ENCODE results near the gene SLC25A30.
A peak's percentile ranks its signal among the peaks of the same experiment; 100 is the strongest.
"Not testable (repeated sequence)": the region's sequence is repeated elsewhere in the genome, so short reads cannot be mapped to it uniquely, and the experiment has no call there.

Gene SLC25A30

GRCh38 chr13:45391128-45391527 is 27.0 kb downstream of the SLC25A30 start:
- not testable (repeated sequence) for DNase-seq

- DNase-seq, result not testable (repeated sequence)
These were observed 27.8 kb downstream of the SLC25A30 start for GRCh38 chr13:45390348-45390747.

GRCh38 chr13:45388664-45389063 is 29.5 kb downstream of the SLC25A30 start:
- DNase-seq, result no peak

GRCh38 chr13:45386892-45387575 is 31.1 kb downstream of the SLC25A30 start:
- DNase-seq, result not testable (repeated sequence)

GRCh38 chr13:45385907-45386553 is 32.1 kb downstream of the SLC25A30 start:
- DNase-seq, result no peak

GRCh38 chr13:45385320-45385719 is 32.9 kb downstream of the SLC25A30 start:
- no peak for DNase-seq

- DNase-seq, result no peak
These were observed 33.5 kb downstream of the SLC25A30 start for GRCh38 chr13:45384474-45385174.

- DNase-seq, result not testable (repeated sequence)
These were observed 35.4 kb downstream of the SLC25A30 start for GRCh38 chr13:45382739-45383138.

- no peak for DNase-seq
These were observed 37.0 kb downstream of the SLC25A30 start for GRCh38 chr13:45381196-45381595.

GRCh38 chr13:45380708-45381107 is 37.5 kb downstream of the SLC25A30 start:
- DNase-seq, result not testable (repeated sequence)

- not testable (repeated sequence) for DNase-seq
These were observed 38.7 kb downstream of the SLC25A30 start for GRCh38 chr13:45379516-45379915.

- not testable (repeated sequence) for DNase-seq
These were observed 39.4 kb downstream of the SLC25A30 start for GRCh38 chr13:45378786-45379185.

- DNase-seq, result not testable (repeated sequence)
These were observed 40.9 kb downstream of the SLC25A30 start for GRCh38 chr13:45377314-45377713.

GRCh38 chr13:45376651-45377050 is 41.5 kb downstream of the SLC25A30 start:
- not testable (repeated sequence) for DNase-seq

GRCh38 chr13:45374917-45375316 is 43.3 kb downstream of the SLC25A30 start:
- no peak for DNase-seq

- DNase-seq, result no peak
These were observed 45.0 kb downstream of the SLC25A30 start for GRCh38 chr13:45373162-45373547.

- no peak for DNase-seq
These were observed 45.7 kb downstream of the SLC25A30 start for GRCh38 chr13:45372189-45373161.

GRCh38 chr13:45370922-45371406 is 47.2 kb downstream of the SLC25A30 start:
- peak; percentile 42 for DNase-seq

GRCh38 chr13:45369116-45369515 is 49.1 kb downstream of the SLC25A30 start:
- DNase-seq, result no peak

GRCh38 chr13:45368571-45368970 is 49.6 kb downstream of the SLC25A30 start:
- no peak for DNase-seq

GRCh38 chr13:45368005-45368404 is 50.2 kb downstream of the SLC25A30 start:
- DNase-seq, result peak; percentile 15

- DNase-seq, result peak; percentile 91
These were observed 50.8 kb downstream of the SLC25A30 start for GRCh38 chr13:45367358-45367757.

- DNase-seq, result no peak
These were observed 52.7 kb downstream of the SLC25A30 start for GRCh38 chr13:45365558-45365885.

Data from CD4-positive, alpha-beta T cell treated with Interleukin-21 for 1 hour (primary cell).